ENCODE results near the gene OPCML.

GRCh38 chr11:133581091-133581490 is 48.8 kb upstream of the OPCML start:
- TF ChIP-seq CTCF (IDR thresholded peaks at IDR 0.05; ENCODE audit: low read length) (no peak), EZH2 (IDR thresholded peaks at IDR 0.05; ENCODE audit: borderline replicate concordance, low read length) (no peak)

Measured in OCI-LY1 (cell line).